Right lobe of liver (tissue), 4 donors: ENCODE data around the gene LCOR.
"Not testable (repeated sequence)": the region's sequence is repeated elsewhere in the genome, so short reads cannot be mapped to it uniquely, and the experiment has no call there.

Source experiments
- POLR2A ChIP-seq: fragments of 450-650 bp; IDR thresholded peaks from one replicate; pipeline ENCODE4 v1.6.1; 2017; ENCODE audit warnings: antibody characterized with exemption, mild to moderate bottlenecking
- TF ChIP-seq, protein P1 (sequence below), 4 donors: fragments of 200-600 bp in 3 of 4; fragments of 450-650 bp in 1 of 4; IDR thresholded peaks; one replicate each; pipeline versions ENCODE4 v1.5.1 to v1.8.0; 2016 to 2022; ENCODE audit warnings: antibody characterized with exemption in 4 of 4, mild to moderate bottlenecking in 2 of 4
- donor health status: DM: no; HTN: no; CAD: no.
- donor health status: DM: no; HTN: no; CAD: no.
- donor health status: DM: no; HTN: yes; CAD: no.

DNA sequence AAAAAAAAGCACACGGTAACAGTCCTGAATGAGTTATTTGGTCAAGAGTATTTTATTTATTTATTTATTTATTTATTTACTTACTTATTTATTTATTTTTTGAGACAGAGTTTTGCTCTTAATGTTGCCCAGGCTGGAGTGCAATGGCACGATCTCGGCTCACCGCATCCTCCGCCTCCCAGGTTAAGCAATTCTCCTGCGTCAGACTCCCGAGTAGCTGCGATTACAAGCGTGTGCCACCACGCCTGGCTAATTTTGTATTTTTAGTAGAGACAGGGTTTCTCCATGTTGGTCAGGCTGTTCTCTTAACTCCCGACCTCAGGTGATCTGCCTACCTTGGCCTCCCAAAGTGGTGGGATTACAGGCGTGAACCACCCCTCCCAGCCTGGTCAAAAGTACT is 15.3 kb downstream of the LCOR start:
- TF ChIP-seq, protein P1, sequence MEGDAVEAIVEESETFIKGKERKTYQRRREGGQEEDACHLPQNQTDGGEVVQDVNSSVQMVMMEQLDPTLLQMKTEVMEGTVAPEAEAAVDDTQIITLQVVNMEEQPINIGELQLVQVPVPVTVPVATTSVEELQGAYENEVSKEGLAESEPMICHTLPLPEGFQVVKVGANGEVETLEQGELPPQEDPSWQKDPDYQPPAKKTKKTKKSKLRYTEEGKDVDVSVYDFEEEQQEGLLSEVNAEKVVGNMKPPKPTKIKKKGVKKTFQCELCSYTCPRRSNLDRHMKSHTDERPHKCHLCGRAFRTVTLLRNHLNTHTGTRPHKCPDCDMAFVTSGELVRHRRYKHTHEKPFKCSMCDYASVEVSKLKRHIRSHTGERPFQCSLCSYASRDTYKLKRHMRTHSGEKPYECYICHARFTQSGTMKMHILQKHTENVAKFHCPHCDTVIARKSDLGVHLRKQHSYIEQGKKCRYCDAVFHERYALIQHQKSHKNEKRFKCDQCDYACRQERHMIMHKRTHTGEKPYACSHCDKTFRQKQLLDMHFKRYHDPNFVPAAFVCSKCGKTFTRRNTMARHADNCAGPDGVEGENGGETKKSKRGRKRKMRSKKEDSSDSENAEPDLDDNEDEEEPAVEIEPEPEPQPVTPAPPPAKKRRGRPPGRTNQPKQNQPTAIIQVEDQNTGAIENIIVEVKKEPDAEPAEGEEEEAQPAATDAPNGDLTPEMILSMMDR (IDR thresholded peaks at IDR 0.05) = not testable (repeated sequence)
- TF ChIP-seq POLR2A = not testable (repeated sequence)
